ENCODE data around the gene PLCZ1.

Gene PLCZ1

GRCh38 chr12:18658179-18658578 lies 79.6 kb downstream of the PLCZ1 start:
- Histone ChIP-seq H3K4me1 (ENCODE audit: control insufficient read depth, low read depth, low read length) (peaks cover 2% of the 10 kb centered on the region), H3K18ac (ENCODE audit: low read length) (no peak overlapping the region), H4K8ac (ENCODE audit: low read depth, low read length) (no peak overlapping the region), H3K79me1 (ENCODE audit: low read length) (no peaks in the 10 kb centered on the region), H2AK5ac (ENCODE audit: low read length) (no peak overlapping the region), H3K27ac (ENCODE audit: low read depth, low read length) (no peak overlapping the region), H3K36me3 (ENCODE audit: control insufficient read depth, insufficient read depth, low read length) (no peaks in the 10 kb centered on the region), H3K23ac (ENCODE audit: low read length) (no peak overlapping the region), H2BK120ac (ENCODE audit: low read depth, low read length) (no peak overlapping the region), H3K79me2 (ENCODE audit: control insufficient read depth, insufficient read depth, low read length) (no peaks in the 10 kb centered on the region), H3K9ac (ENCODE audit: low read length) (no peak overlapping the region), H4K5ac (ENCODE audit: low read length) (no peak overlapping the region), H2BK5ac (ENCODE audit: low read length) (no peak overlapping the region), H2BK15ac (replicated peaks; ENCODE audit: low read depth) (no peak overlapping the region), H3K4me3 (ENCODE audit: low read length) (no peak overlapping the region), H3K27me3 (ENCODE audit: insufficient read depth, low read length, poor library complexity) (no peaks in the 10 kb centered on the region), H3K4me2 (ENCODE audit: low read length) (no peak overlapping the region), H3K56ac (ENCODE audit: low read length) (no peak overlapping the region), H3K4ac (ENCODE audit: low read depth, low read length) (no peak overlapping the region)
- no CpG with 5 or more reads among the region's 2 CpGs for WGBS (ENCODE audit: extremely low coverage, insufficient coverage, low lambda C conversion rate)
- DNase-seq: peak; percentile 58

DNA sequence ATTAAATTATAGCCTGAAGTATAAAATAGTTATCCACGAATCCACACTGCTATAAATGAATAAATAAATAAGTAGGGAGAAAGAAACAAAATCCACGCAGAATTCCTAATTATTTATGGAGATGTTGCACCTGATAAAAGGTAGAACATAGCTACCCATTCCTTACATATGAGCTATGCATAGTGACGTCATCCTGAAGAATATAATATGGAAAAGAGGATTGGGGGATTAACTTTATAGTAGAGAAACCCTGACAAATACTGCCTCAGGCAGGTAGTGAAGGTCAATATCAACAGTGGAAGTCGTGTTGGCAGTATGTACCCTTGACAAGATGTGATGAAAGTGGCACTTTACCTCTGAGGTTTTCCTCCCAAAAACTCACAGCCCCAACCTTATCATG lies 82.5 kb downstream of the PLCZ1 start:
- no peak overlapping the region for H3K27ac ChIP-seq (ENCODE audit: low read depth, low read length)
- H2BK15ac ChIP-seq (replicated peaks; ENCODE audit: low read depth): no peak overlapping the region
- H2AK5ac ChIP-seq (ENCODE audit: low read length): no peak overlapping the region
- H3K4me1 ChIP-seq (ENCODE audit: control insufficient read depth, low read depth, low read length): peaks cover 2% of the 10 kb centered on the region
- no peak overlapping the region for H2BK5ac ChIP-seq (ENCODE audit: low read length)
- no peaks in the 10 kb centered on the region for H3K27me3 ChIP-seq (ENCODE audit: insufficient read depth, low read length, poor library complexity)
- H3K79me1 ChIP-seq (ENCODE audit: low read length): no peaks in the 10 kb centered on the region
- no peak overlapping the region for H3K4me3 ChIP-seq (ENCODE audit: low read length)
- H3K18ac ChIP-seq (ENCODE audit: low read length): no peak overlapping the region
- no peaks in the 10 kb centered on the region for H3K79me2 ChIP-seq (ENCODE audit: control insufficient read depth, insufficient read depth, low read length)
- DNase-seq: no peak
- no peak overlapping the region for H4K8ac ChIP-seq (ENCODE audit: low read depth, low read length)
- H3K56ac ChIP-seq (ENCODE audit: low read length): no peak overlapping the region
- no peak overlapping the region for H3K4me2 ChIP-seq (ENCODE audit: low read length)
- no CpG with 5 or more reads among the region's 4 CpGs for WGBS (ENCODE audit: extremely low coverage, insufficient coverage, low lambda C conversion rate)
- no peak overlapping the region for H3K4ac ChIP-seq (ENCODE audit: low read depth, low read length)
- no peak overlapping the region for H3K9ac ChIP-seq (ENCODE audit: low read length)
- H2BK120ac ChIP-seq (ENCODE audit: low read depth, low read length): no peak overlapping the region
- H3K23ac ChIP-seq (ENCODE audit: low read length): no peak overlapping the region
- no peak overlapping the region for H4K5ac ChIP-seq (ENCODE audit: low read length)
- H3K36me3 ChIP-seq (ENCODE audit: control insufficient read depth, insufficient read depth, low read length): no peaks in the 10 kb centered on the region

DNA sequence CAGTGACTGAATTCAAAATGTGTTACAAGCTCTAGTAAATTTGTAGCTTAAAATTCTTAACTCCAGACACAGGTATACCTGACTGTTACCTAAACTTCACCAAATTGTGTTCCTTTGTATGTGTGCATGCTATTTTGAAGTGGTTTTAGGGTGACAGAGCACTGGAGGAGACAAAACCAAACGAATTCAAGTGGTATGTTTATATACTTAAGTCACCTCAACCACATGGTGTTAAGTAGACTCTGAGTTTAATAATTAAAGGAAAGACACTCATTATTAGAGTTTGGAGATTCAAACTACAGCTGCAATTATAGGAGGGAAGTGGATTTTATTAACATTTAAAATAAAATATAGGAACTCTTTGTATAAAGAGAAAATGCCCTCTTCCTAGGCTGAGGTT lies 84.3 kb downstream of the PLCZ1 start:
- Histone ChIP-seq H4K8ac (ENCODE audit: low read depth, low read length) (no peak overlapping the region), H3K9ac (ENCODE audit: low read length) (no peak overlapping the region), H3K79me2 (ENCODE audit: control insufficient read depth, insufficient read depth, low read length) (no peaks in the 10 kb centered on the region), H3K79me1 (ENCODE audit: low read length) (no peaks in the 10 kb centered on the region), H3K4me1 (ENCODE audit: control insufficient read depth, low read depth, low read length) (peaks cover 2% of the 10 kb centered on the region), H3K4ac (ENCODE audit: low read depth, low read length) (no peak overlapping the region), H3K4me2 (ENCODE audit: low read length) (no peak overlapping the region), H2BK5ac (ENCODE audit: low read length) (no peak overlapping the region), H3K27me3 (ENCODE audit: insufficient read depth, low read length, poor library complexity) (no peaks in the 10 kb centered on the region), H3K27ac (ENCODE audit: low read depth, low read length) (no peak overlapping the region), H2AK5ac (ENCODE audit: low read length) (no peak overlapping the region), H4K5ac (ENCODE audit: low read length) (no peak overlapping the region), H2BK120ac (ENCODE audit: low read depth, low read length) (no peak overlapping the region), H3K36me3 (ENCODE audit: control insufficient read depth, insufficient read depth, low read length) (no peaks in the 10 kb centered on the region), H3K56ac (ENCODE audit: low read length) (no peak overlapping the region), H3K23ac (ENCODE audit: low read length) (no peak overlapping the region), H3K4me3 (ENCODE audit: low read length) (no peak overlapping the region), H3K18ac (ENCODE audit: low read length) (no peak overlapping the region), H2BK15ac (replicated peaks; ENCODE audit: low read depth) (peak overlapping the region; percentile 7)
- no peak for DNase-seq
- no CpG with 5 or more reads among the region's 1 CpG for WGBS (ENCODE audit: extremely low coverage, insufficient coverage, low lambda C conversion rate)

- Histone ChIP-seq H3K79me1 (ENCODE audit: low read length) (no peaks in the 10 kb centered on the region), H3K79me2 (ENCODE audit: control insufficient read depth, insufficient read depth, low read length) (no peaks in the 10 kb centered on the region), H3K23ac (ENCODE audit: low read length) (no peak overlapping the region)
Observed at GRCh38 chr12:18652596-18652995, 85.2 kb downstream of the PLCZ1 start.

DNA sequence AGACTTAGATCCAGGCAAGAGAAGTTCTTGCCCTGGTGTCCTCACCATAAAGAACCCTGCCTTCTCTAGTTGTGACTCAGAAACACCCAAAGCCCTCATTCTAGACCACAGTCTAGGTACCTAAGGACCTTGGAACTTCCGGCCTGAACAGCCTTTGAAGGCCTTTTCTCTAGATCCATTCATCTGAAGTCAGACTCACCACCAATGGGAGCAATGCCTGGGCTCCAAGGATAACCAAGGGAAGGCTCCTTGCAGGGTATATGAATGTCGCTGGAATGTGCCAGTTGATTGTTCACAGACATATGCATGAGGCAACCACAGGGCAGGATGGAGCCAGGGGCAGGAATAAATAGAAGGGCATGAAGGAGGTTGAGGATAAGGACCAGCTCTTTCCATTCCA lies 86.3 kb downstream of the PLCZ1 start:
- no peak overlapping the region for H2AK5ac ChIP-seq (ENCODE audit: low read length)

More at GRCh38 chr12:18652596-18652995, 85.2 kb downstream of the PLCZ1 start:
- Histone ChIP-seq H4K5ac (ENCODE audit: low read length) (no peak overlapping the region), H2AK5ac (ENCODE audit: low read length) (no peak overlapping the region), H3K4ac (ENCODE audit: low read depth, low read length) (no peak overlapping the region), H3K4me1 (ENCODE audit: control insufficient read depth, low read depth, low read length) (peaks cover 2% of the 10 kb centered on the region), H3K27ac (ENCODE audit: low read depth, low read length) (no peak overlapping the region), H2BK5ac (ENCODE audit: low read length) (no peak overlapping the region), H3K56ac (ENCODE audit: low read length) (no peak overlapping the region), H3K27me3 (ENCODE audit: insufficient read depth, low read length, poor library complexity) (no peaks in the 10 kb centered on the region), H4K8ac (ENCODE audit: low read depth, low read length) (no peak overlapping the region), H3K18ac (ENCODE audit: low read length) (no peak overlapping the region), H2BK15ac (replicated peaks; ENCODE audit: low read depth) (peak overlapping the region; percentile 19), H3K4me3 (ENCODE audit: low read length) (no peak overlapping the region), H2BK120ac (ENCODE audit: low read depth, low read length) (no peak overlapping the region), H3K4me2 (ENCODE audit: low read length) (no peak overlapping the region), H3K9ac (ENCODE audit: low read length) (no peak overlapping the region), H3K36me3 (ENCODE audit: control insufficient read depth, insufficient read depth, low read length) (no peaks in the 10 kb centered on the region)
- no peak for DNase-seq

DNA sequence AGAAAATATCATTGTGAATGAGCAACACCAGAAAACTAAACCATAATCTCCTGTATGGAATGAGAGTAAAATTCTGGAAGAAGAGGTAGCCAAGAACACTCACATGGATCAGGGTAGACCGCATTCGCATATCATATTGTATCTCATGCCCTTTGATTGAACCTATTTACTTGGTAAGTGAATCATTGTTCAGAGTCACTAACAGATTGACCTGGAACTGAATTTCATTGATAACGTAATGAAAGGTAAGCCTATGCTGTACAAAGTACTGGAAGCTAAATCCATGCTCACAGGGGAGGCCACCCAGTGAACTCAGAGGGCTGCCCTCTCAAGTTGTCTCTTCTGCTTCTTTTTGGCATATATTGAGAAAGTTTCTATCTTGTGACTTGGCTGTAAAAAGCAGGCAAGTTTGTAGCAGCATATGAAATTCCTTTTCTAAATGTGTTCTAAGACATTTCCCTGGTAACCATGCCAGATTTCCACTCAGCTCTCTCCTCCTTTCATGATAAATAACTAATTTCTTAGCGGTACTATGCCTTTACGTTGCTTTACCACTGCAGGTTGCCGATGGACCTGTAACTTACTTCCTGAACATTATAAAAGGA lies 91.4 kb downstream of the PLCZ1 start:
- H3K23ac ChIP-seq (ENCODE audit: low read length): no peak overlapping the region
- no peaks in the 10 kb centered on the region for H3K27me3 ChIP-seq (ENCODE audit: insufficient read depth, low read length, poor library complexity)
- no peak overlapping the region for H4K8ac ChIP-seq (ENCODE audit: low read depth, low read length)
- no peak overlapping the region for H3K27ac ChIP-seq (ENCODE audit: low read depth, low read length)
- H3K4me3 ChIP-seq (ENCODE audit: low read length): no peak overlapping the region
- H3K79me1 ChIP-seq (ENCODE audit: low read length): no peaks in the 10 kb centered on the region
- no peak overlapping the region for H3K18ac ChIP-seq (ENCODE audit: low read length)
- H3K9ac ChIP-seq (ENCODE audit: low read length): no peak overlapping the region
- no peak overlapping the region for H2BK15ac ChIP-seq (replicated peaks; ENCODE audit: low read depth)
- no peaks in the 10 kb centered on the region for H3K4me1 ChIP-seq (ENCODE audit: control insufficient read depth, low read depth, low read length)
- no peak overlapping the region for H4K5ac ChIP-seq (ENCODE audit: low read length)
- no peak overlapping the region for H3K4me2 ChIP-seq (ENCODE audit: low read length)
- no peak overlapping the region for H3K56ac ChIP-seq (ENCODE audit: low read length)
- no peaks in the 10 kb centered on the region for H3K79me2 ChIP-seq (ENCODE audit: control insufficient read depth, insufficient read depth, low read length)
- H3K4ac ChIP-seq (ENCODE audit: low read depth, low read length): no peak overlapping the region
- H3K36me3 ChIP-seq (ENCODE audit: control insufficient read depth, insufficient read depth, low read length): no peaks in the 10 kb centered on the region
- H2AK5ac ChIP-seq (ENCODE audit: low read length): no peak overlapping the region
- no peak for DNase-seq
- no peak overlapping the region for H2BK5ac ChIP-seq (ENCODE audit: low read length)
- no peak overlapping the region for H2BK120ac ChIP-seq (ENCODE audit: low read depth, low read length)
- no CpG with 5 or more reads among the region's 6 CpGs for WGBS (ENCODE audit: extremely low coverage, insufficient coverage, low lambda C conversion rate)

More for the DNA sequence above, 86.3 kb downstream of the PLCZ1 start:
- Histone ChIP-seq H2BK15ac (replicated peaks; ENCODE audit: low read depth) (no peak overlapping the region), H2BK5ac (ENCODE audit: low read length) (no peak overlapping the region), H3K27ac (ENCODE audit: low read depth, low read length) (no peak overlapping the region), H3K36me3 (ENCODE audit: control insufficient read depth, insufficient read depth, low read length) (no peaks in the 10 kb centered on the region), H3K9ac (ENCODE audit: low read length) (no peak overlapping the region), H3K18ac (ENCODE audit: low read length) (no peak overlapping the region), H3K23ac (ENCODE audit: low read length) (no peak overlapping the region), H4K5ac (ENCODE audit: low read length) (no peak overlapping the region), H3K79me2 (ENCODE audit: control insufficient read depth, insufficient read depth, low read length) (no peaks in the 10 kb centered on the region), H3K56ac (ENCODE audit: low read length) (no peak overlapping the region), H3K27me3 (ENCODE audit: insufficient read depth, low read length, poor library complexity) (no peaks in the 10 kb centered on the region), H3K4me2 (ENCODE audit: low read length) (no peak overlapping the region), H3K4me3 (ENCODE audit: low read length) (no peak overlapping the region), H3K4ac (ENCODE audit: low read depth, low read length) (no peak overlapping the region), H3K4me1 (ENCODE audit: control insufficient read depth, low read depth, low read length) (peaks cover 2% of the 10 kb centered on the region), H3K79me1 (ENCODE audit: low read length) (no peaks in the 10 kb centered on the region), H4K8ac (ENCODE audit: low read depth, low read length) (no peak overlapping the region), H2BK120ac (ENCODE audit: low read depth, low read length) (no peak overlapping the region)
- no peak for DNase-seq
- WGBS (ENCODE audit: extremely low coverage, insufficient coverage, low lambda C conversion rate): no CpG with 5 or more reads among the region's 2 CpGs

All from mesendoderm (in vitro differentiated cells).